ENCODE results near the gene NFIA. TPM values are rescaled to one million over a fixed set of nuclear protein-coding genes. Genes with fewer than 3 reads are reported as not detected.

The NFIA gene
- total and polyA plus RNA-seq, 9 of the 15 experiments (the other 6 are each of a cell fraction or from before 2014, with no cell fraction given): 5.3 to 24.9 (median 9.8) TPM

DNA sequence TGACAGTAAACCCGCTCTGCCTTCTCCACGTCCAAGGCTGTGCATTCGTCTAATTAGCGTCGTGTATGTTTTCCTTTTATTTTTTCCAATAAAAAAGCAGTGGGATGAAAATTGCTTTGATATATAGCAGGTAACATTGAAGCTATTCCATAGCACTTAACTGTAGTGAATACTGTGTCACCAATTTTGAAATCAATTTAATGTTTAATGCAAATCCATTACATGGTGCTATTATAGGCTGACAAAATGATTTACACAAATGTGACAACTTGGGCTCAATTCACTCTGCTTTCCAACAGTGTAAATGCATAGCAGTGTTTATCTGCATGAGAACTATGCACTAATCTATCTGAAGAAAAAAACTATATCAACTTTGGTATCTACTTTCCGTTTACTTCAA, 377.8 kb downstream of the NFIA start:
- DNase-seq (ENCODE audit: extremely low read depth in 1 of 4, low spot score in 3 of 4) (no peak), FAIRE-seq (no peak), ATAC-seq (no peak)
- no peak overlapping the region for H3K9ac ChIP-seq (ENCODE audit: insufficient read depth in 1 of 2, low read depth in 2 of 2, low read length in 2 of 2)
- peaks cover 0 to 2% of the 10 kb centered on the region in 2 experiments; a peak in 3 of 5 replicates for H3K4me1 ChIP-seq (replicated peaks in 1 of 2; ENCODE audit: control insufficient read depth in 2 of 2, insufficient read depth in 2 of 2, low read length in 2 of 2)
- H3K36me3 ChIP-seq (ENCODE audit: control insufficient read depth, insufficient read depth, low read length): peaks cover 23% of the 10 kb centered on the region; the same call in 2 of the 3 replicates
- CTCF ChIA-PET (ENCODE audit: low intra/inter-chr PET ratio): no interaction called here
- no peak overlapping the region for H3K4me2 ChIP-seq (ENCODE audit: insufficient read depth, low read length)
- H3K9me1 ChIP-seq (ENCODE audit: control insufficient read depth, insufficient read depth, low read length): no peaks in the 10 kb centered on the region
- no peak overlapping the region for H3K4me3 ChIP-seq
- no peak overlapping the region for H3K27ac ChIP-seq (ENCODE audit: extremely low read depth, low read depth, low read length)
- POLR2A ChIA-PET: interaction anchor here (1.6 kb wide), 1 partner anchor 8 kb away, joined by 4 read pairs; no protein-coding TSS in a partner anchor
- in situ Hi-C loops (cut with MboI): loop anchor here (25.0 kb wide), 1 partner anchor 1473 kb away; no protein-coding TSS in a partner anchor
- intact Hi-C loops (cut with micrococcal nuclease): no loop called here
- H3K9me3 ChIP-seq (replicated peaks; ENCODE audit: control insufficient read depth, insufficient read depth, low read depth, low read length): no peaks in the 10 kb centered on the region
- 95% methylated on average over 6 of the region's 6 CpGs for WGBS (ENCODE audit: insufficient coverage, low coverage, missing lambda C conversion rate)
- TF ChIP-seq NCOR1 (IDR thresholded peaks at IDR 0.05) (no peak), CAMTA2 (CRISPR knock-in tag; conservative IDR thresholded peaks at IDR 0.05) (no peak), ZSCAN29 (IDR thresholded peaks at IDR 0.05) (no peak), ZNF239 (CRISPR knock-in tag; IDR thresholded peaks at IDR 0.05) (no peak), ZKSCAN1 (IDR thresholded peaks at IDR 0.05; ENCODE audit: low read depth, low read length) (no peak), FOS (IDR thresholded peaks at IDR 0.05; ENCODE audit: extremely low read depth, insufficient read length) (no peak), SMAD3 (CRISPR knock-in tag; conservative IDR thresholded peaks at IDR 0.05) (no peak), ZNF347 (CRISPR knock-in tag; IDR thresholded peaks at IDR 0.05; ENCODE audit: low read depth) (no peak), MCM5 (IDR thresholded peaks at IDR 0.05; ENCODE audit: low read depth) (no peak), ZBTB7A (IDR thresholded peaks at IDR 0.05; ENCODE audit: borderline replicate concordance, control insufficient read depth, low read depth, low read length) (no peak), EHMT2 (IDR thresholded peaks at IDR 0.05) (no peak), ZNF586 (CRISPR knock-in tag; conservative IDR thresholded peaks at IDR 0.05) (no peak), ZNF57 (CRISPR knock-in tag; IDR thresholded peaks at IDR 0.05) (no peak), POLR2A (conservative IDR thresholded peaks at IDR 0.05) (no peak), NR1H2 (CRISPR knock-in tag; IDR thresholded peaks at IDR 0.05) (no peak), ZNF324 (CRISPR knock-in tag; IDR thresholded peaks at IDR 0.05) (no peak), ZNF644 (tag; IDR thresholded peaks at IDR 0.05; ENCODE audit: low read depth) (no peak)
- TF ChIP-seq, protein P1, sequence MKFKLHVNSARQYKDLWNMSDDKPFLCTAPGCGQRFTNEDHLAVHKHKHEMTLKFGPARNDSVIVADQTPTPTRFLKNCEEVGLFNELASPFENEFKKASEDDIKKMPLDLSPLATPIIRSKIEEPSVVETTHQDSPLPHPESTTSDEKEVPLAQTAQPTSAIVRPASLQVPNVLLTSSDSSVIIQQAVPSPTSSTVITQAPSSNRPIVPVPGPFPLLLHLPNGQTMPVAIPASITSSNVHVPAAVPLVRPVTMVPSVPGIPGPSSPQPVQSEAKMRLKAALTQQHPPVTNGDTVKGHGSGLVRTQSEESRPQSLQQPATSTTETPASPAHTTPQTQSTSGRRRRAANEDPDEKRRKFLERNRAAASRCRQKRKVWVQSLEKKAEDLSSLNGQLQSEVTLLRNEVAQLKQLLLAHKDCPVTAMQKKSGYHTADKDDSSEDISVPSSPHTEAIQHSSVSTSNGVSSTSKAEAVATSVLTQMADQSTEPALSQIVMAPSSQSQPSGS (CRISPR knock-in tag; IDR thresholded peaks at IDR 0.05): no peak
- TF ChIP-seq, protein P2, sequence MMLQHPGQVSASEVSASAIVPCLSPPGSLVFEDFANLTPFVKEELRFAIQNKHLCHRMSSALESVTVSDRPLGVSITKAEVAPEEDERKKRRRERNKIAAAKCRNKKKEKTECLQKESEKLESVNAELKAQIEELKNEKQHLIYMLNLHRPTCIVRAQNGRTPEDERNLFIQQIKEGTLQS (IDR thresholded peaks at IDR 0.05): no peak
- TF ChIP-seq, protein P2 (CRISPR knock-in tag; conservative IDR thresholded peaks at IDR 0.05): no peak
- TF ChIP-seq, protein P3, sequence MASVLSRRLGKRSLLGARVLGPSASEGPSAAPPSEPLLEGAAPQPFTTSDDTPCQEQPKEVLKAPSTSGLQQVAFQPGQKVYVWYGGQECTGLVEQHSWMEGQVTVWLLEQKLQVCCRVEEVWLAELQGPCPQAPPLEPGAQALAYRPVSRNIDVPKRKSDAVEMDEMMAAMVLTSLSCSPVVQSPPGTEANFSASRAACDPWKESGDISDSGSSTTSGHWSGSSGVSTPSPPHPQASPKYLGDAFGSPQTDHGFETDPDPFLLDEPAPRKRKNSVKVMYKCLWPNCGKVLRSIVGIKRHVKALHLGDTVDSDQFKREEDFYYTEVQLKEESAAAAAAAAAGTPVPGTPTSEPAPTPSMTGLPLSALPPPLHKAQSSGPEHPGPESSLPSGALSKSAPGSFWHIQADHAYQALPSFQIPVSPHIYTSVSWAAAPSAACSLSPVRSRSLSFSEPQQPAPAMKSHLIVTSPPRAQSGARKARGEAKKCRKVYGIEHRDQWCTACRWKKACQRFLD (CRISPR knock-in tag; IDR thresholded peaks at IDR 0.05): no peak
- no peaks in the 10 kb centered on the region for H3K27me3 ChIP-seq (ENCODE audit: control insufficient read depth in 2 of 2, insufficient read depth in 2 of 2, low read length in 2 of 2)
- BruUV-seq (replicated peaks): no TSS peak
- no peaks in the 10 kb centered on the region for H3K79me2 ChIP-seq (ENCODE audit: control insufficient read depth, insufficient read depth, low read length)
- H2AFZ ChIP-seq (ENCODE audit: low read depth, low read length): no peak overlapping the region
- no peaks in the 10 kb centered on the region for H4K20me1 ChIP-seq (replicated peaks; ENCODE audit: control insufficient read depth, insufficient read depth, low read length)
